Testis (tissue), 3 donors: ENCODE results near the gene SMURF2. TPM values are rescaled to one million over a fixed set of nuclear protein-coding genes. Genes with fewer than 3 reads are reported as not detected.

Source experiments
- DNase-seq: peaks from one replicate; pipeline ENCODE4 v3.0.0-alpha.2; 2019
- H3K27ac ChIP-seq, 2 donors: fragments of 200-600 bp; sonication (generic); one replicate each; pipeline ENCODE4 v1.5.1; 2019
- H3K27me3 ChIP-seq: fragments of 200-600 bp; sonication (generic); one replicate; pipeline ENCODE4 v1.5.1; 2019
- H3K36me3 ChIP-seq: fragments of 200-600 bp; sonication (generic); one replicate; pipeline ENCODE4 v1.5.1; 2017; ENCODE audit warnings: low read depth; ENCODE audit errors: missing control alignments
- H3K4me1 ChIP-seq: fragments of 200-600 bp; sonication (generic); one replicate; pipeline ENCODE4 v1.5.1; 2019
- H3K4me3 ChIP-seq, 2 donors: fragments of 200-600 bp; sonication (generic); one replicate each; pipeline ENCODE4 v1.5.1; 2017 to 2019
- H3K9me3 ChIP-seq: fragments of 200-600 bp; sonication (generic); one replicate; pipeline ENCODE4 v1.5.1; 2017
- POLR2A ChIP-seq: fragments of 450-650 bp; IDR thresholded peaks from one replicate; pipeline ENCODE4 v1.6.1; 2017; ENCODE audit warnings: antibody characterized with exemption, mild to moderate bottlenecking, moderate library complexity
- WGBS, 2 donors: methylation state at CpG; one replicate each; pipeline ENCODE4 v1.1.5; 2018; 5-methylcytosine and 5-hydroxymethylcytosine counted together
- intact Hi-C: fragments of 100-400 bp; cut with DNase I; formaldehyde crosslinking; loops from one replicate; pipeline ENCODE4 v1.15.1; 2023; ENCODE audit warnings: low total_unique reads
- polyA plus RNA-seq: library from polyadenylated mRNA; stranded (reverse); fragments of 350-450 nt; fragmentation: Illumina TruSeq; extraction: RNeasy Lipid Tissue Mini Kit (QIAGEN cat#74804); gene quantifications from one replicate; pipeline ENCODE4 v1.2.3, GENCODE V29; 2014; ENCODE audit warnings: low read depth, low replicate concordance; ENCODE audit not compliant: insufficient read depth
- total RNA-seq, 2 donors: library from RNA; depleted of rRNA; stranded (reverse); fragments of >200 nt; gene quantifications; one replicate each; pipeline ENCODE4 v1.2.3, GENCODE V29; 2016
- TF ChIP-seq, protein P1 (sequence below), 3 experiments: fragments of 450-650 bp in 2 of 3; fragments of 200-600 bp in 1 of 3; sonication (generic) in 1 of 3; IDR thresholded peaks; one replicate each; pipeline ENCODE4 v1.5.1; 2016 to 2019; ENCODE audit warnings: antibody characterized with exemption in 3 of 3, mild to moderate bottlenecking in 2 of 3, moderate library complexity in 1 of 3

SMURF2 gene
- total and polyA plus RNA-seq, 3 donors from 2014 or later = 28.9 to 50.0 (median 32.2) TPM

DNA sequence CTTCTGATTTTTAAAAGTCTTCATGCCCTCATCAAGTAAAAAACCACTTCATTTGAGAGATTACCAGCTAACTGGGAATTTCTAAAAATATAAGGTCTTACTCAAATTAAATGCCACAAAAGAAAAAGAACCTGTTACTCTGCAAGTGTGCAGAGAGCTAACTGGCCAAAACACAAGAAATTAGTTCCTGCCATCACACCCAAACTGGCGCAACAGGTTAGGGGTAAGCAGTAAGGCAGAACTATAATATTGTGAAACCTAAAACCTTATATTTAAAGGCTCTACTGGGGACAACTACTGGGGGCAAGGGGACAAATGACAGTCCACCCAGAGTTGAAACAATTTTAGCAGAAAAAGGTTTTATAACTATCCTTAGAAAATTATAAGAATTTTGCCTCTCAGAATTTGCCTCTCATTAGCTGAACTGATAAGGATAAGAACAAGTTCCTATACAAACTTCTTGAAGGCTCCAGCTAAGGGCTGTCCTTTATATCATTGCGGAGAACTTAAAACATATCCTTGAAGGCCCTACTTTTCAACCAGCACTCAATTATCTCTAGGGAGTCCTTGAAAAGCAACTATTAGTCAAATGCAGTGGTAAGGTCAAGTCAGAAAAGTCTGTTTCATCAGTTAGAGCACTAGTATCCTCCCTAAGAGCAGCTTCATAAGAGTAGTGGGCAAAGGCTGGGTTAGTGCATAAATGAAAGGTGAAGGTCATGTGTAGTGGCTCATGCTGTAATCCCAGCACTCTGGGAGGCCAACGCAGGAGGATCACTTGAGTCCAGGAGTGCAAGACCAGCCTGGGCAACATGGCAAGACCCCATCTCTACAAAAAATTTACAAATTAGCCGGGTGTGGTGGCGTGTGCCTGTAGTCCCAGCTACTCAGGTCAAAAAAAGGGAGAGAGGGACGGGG is 31.5 kb downstream of the SMURF2 start:
- no peak overlapping the region for H3K27ac ChIP-seq
- H3K36me3 ChIP-seq = no peaks in the 10 kb centered on the region
- H3K9me3 ChIP-seq = no peaks in the 10 kb centered on the region
- no peak for DNase-seq
- H3K4me3 ChIP-seq = no peak overlapping the region
- H3K4me1 ChIP-seq = no peaks in the 10 kb centered on the region
- no peaks in the 10 kb centered on the region for H3K27me3 ChIP-seq
- intact Hi-C loops = no loop called here
- WGBS, 2 donors = 78 to 91% methylated on average over 6 of the region's 6 CpGs
- no peak for TF ChIP-seq POLR2A
- TF ChIP-seq, protein P1, sequence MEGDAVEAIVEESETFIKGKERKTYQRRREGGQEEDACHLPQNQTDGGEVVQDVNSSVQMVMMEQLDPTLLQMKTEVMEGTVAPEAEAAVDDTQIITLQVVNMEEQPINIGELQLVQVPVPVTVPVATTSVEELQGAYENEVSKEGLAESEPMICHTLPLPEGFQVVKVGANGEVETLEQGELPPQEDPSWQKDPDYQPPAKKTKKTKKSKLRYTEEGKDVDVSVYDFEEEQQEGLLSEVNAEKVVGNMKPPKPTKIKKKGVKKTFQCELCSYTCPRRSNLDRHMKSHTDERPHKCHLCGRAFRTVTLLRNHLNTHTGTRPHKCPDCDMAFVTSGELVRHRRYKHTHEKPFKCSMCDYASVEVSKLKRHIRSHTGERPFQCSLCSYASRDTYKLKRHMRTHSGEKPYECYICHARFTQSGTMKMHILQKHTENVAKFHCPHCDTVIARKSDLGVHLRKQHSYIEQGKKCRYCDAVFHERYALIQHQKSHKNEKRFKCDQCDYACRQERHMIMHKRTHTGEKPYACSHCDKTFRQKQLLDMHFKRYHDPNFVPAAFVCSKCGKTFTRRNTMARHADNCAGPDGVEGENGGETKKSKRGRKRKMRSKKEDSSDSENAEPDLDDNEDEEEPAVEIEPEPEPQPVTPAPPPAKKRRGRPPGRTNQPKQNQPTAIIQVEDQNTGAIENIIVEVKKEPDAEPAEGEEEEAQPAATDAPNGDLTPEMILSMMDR (IDR thresholded peaks at IDR 0.05) = no peak

GRCh38 chr17:64628641-64629040 is 33.5 kb downstream of the SMURF2 start:
- intact Hi-C loops = no loop called here
- H3K4me1 ChIP-seq = no peaks in the 10 kb centered on the region
- no peak for TF ChIP-seq POLR2A
- TF ChIP-seq, protein P1 (IDR thresholded peaks at IDR 0.05) = no peak
- H3K27me3 ChIP-seq = no peaks in the 10 kb centered on the region
- H3K36me3 ChIP-seq = no peaks in the 10 kb centered on the region
- 82 to 88% methylated on average over 1 of the region's 1 CpG for WGBS, 2 donors
- no peak overlapping the region for H3K4me3 ChIP-seq
- H3K9me3 ChIP-seq = no peaks in the 10 kb centered on the region
- DNase-seq = no peak
- no peak overlapping the region for H3K27ac ChIP-seq

- intact Hi-C loops = no loop called here
- H3K4me3 ChIP-seq = no peak overlapping the region
- TF ChIP-seq, protein P1 (IDR thresholded peaks at IDR 0.05) = no peak
- TF ChIP-seq POLR2A = no peak
- WGBS, 2 donors = 89 to 93% methylated on average over 5 of the region's 5 CpGs
- H3K36me3 ChIP-seq = no peaks in the 10 kb centered on the region
- H3K27ac ChIP-seq = no peak overlapping the region
- no peak for DNase-seq
- H3K27me3 ChIP-seq = no peaks in the 10 kb centered on the region
- no peaks in the 10 kb centered on the region for H3K9me3 ChIP-seq
- H3K4me1 ChIP-seq = no peaks in the 10 kb centered on the region
Measured at GRCh38 chr17:64627797-64628196, 34.3 kb downstream of the SMURF2 start.

GRCh38 chr17:64626827-64627226 is 35.3 kb downstream of the SMURF2 start:
- TF ChIP-seq POLR2A = no peak
- TF ChIP-seq, protein P1 (IDR thresholded peaks at IDR 0.05) = no peak
- Histone ChIP-seq H3K4me3 (no peak overlapping the region), H3K4me1 (no peaks in the 10 kb centered on the region), H3K9me3 (no peaks in the 10 kb centered on the region), H3K27me3 (no peaks in the 10 kb centered on the region), H3K27ac (no peak overlapping the region), H3K36me3 (no peaks in the 10 kb centered on the region)
- DNase-seq = no peak
- WGBS, 2 donors = 25 to 53% methylated on average over 3 of the region's 3 CpGs
- intact Hi-C loops = no loop called here
